Mucosa of descending colon (tissue), 3 donors: ENCODE results near the gene ZNF260. TPM values are rescaled to one million over a fixed set of nuclear protein-coding genes. Genes with fewer than 3 reads are reported as not detected.

Experiments
- ATAC-seq: fragments of 200-7000 bp; cut with Tn5 transposase; one replicate; pipeline ENCODE4 v1.9.1; 2020; ENCODE audit warnings: mild to moderate bottlenecking, moderate library complexity
- DNase-seq, 3 donors: peaks; one replicate each; pipeline ENCODE4 v3.0.0-alpha.2; 2020
- H3K36me3 ChIP-seq: fragments of 200-600 bp; one replicate; pipeline ENCODE4 v1.8.0; 2021; ENCODE audit warnings: low read depth, mild to moderate bottlenecking
- H3K4me1 ChIP-seq: fragments of 200-600 bp; one replicate; pipeline ENCODE4 v1.8.0; 2021; ENCODE audit warnings: low read depth, mild to moderate bottlenecking
- H3K4me3 ChIP-seq: fragments of 200-600 bp; one replicate; pipeline ENCODE4 v1.8.0; 2021; ENCODE audit warnings: mild to moderate bottlenecking
- H3K9me3 ChIP-seq: fragments of 200-600 bp; one replicate; pipeline ENCODE4 v1.8.0; 2021; ENCODE audit warnings: mild to moderate bottlenecking
- CTCF ChIP-seq: fragments of 200-600 bp; IDR thresholded peaks from one replicate; pipeline ENCODE4 v1.8.0; 2022; ENCODE audit warnings: antibody characterized with exemption, mild to moderate bottlenecking
- intact Hi-C, 2 donors: fragments of 100-400 bp; cut with DNase I in 1 of 2; cut with micrococcal nuclease in 1 of 2; formaldehyde crosslinking; loops; one replicate each; pipeline versions ENCODE4 v1.11.0 to v1.11.1; 2022; cut with DNase I, micrococcal nuclease
- long read RNA-seq, 2 donors: library from polyadenylated mRNA; unstranded; transcript quantifications; one replicate each; pipeline ENCODE4 v2.0.0, GENCODE V29; 2019 to 2021
- total RNA-seq, 3 donors: library from RNA; stranded (reverse); fragmentation: NEBNext Ultra II Directional in 2 of 3; extraction: Animal tissue kit (Norgen Biotek cat#: 25700) in 2 of 3; gene quantifications; one replicate each; pipeline versions ENCODE4 v1.2.1 to v1.2.4, GENCODE V29; 2021 to 2023
- donor health status: DM: no; HTN: no; CAD: no; lungs with moderate emphysema.
- donor health status: DM: no; HTN: no; CAD: no.
- donor health status: DM: no; HTN: yes; CAD: no.

The ZNF260 gene
- total RNA-seq: 10 to 100 TPM in 1 of 3 donors, 1 to 10 TPM in 2; 6.9 to 11.0 (median 9.0) TPM
- long read RNA-seq, donor 1, full-length matches to known transcripts: 4 of 7 reads
- long read RNA-seq, donor 1, partial matches to known transcripts: 0 of 7 reads
- long read RNA-seq, donor 1, other reads (novel, unspliced or antisense): 3 of 7 reads
- long read RNA-seq, donor 2, full-length matches to known transcripts: 2 of 3 reads
- long read RNA-seq, donor 2, partial matches to known transcripts: 0 of 3 reads
- long read RNA-seq, donor 2, other reads (novel, unspliced or antisense): 1 of 3 reads

GRCh38 chr19:36528194-36528920 is at the start of gene ZNF260:
TSS of gene ZNF260 (minus strand) at chr19:36528271. CDS start at chr19:36515238, 13,033 bp downstream.
- H3K4me1 ChIP-seq: peaks cover 15% of the 10 kb centered on the region
- H3K4me3 ChIP-seq: peak within 1 kb of the TSS; percentile 50
- no peaks in the 10 kb centered on the region for H3K36me3 ChIP-seq
- peak; percentile 19 for TF ChIP-seq CTCF
- peak; percentile 95 to 97 (median 97) for DNase-seq
- peak; percentile 98 for ATAC-seq
- H3K9me3 ChIP-seq: peaks cover 52% of the 10 kb centered on the region
- intact Hi-C loops: no loop called here

GRCh38 chr19:36577271-36577996 is 49.4 kb upstream of the ZNF260 start:
- DNase-seq: no peak
- TF ChIP-seq CTCF: no peak
- Histone ChIP-seq H3K4me3 (no peak overlapping the region), H3K4me1 (peaks cover 3% of the 10 kb centered on the region), H3K36me3 (peaks cover 7% of the 10 kb centered on the region), H3K9me3 (peaks cover 53% of the 10 kb centered on the region)
- no peak for ATAC-seq
- intact Hi-C loops: no loop called here

- Histone ChIP-seq H3K4me1 (peaks cover 3% of the 10 kb centered on the region), H3K9me3 (peaks cover 36% of the 10 kb centered on the region), H3K4me3 (no peak overlapping the region), H3K36me3 (peaks cover 5% of the 10 kb centered on the region)
- TF ChIP-seq CTCF: no peak
- no peak for DNase-seq
- no peak for ATAC-seq
- intact Hi-C loops: no loop called here
Observed at GRCh38 chr19:36574741-36575140, 46.7 kb upstream of the ZNF260 start.

- peak in 1 of 3 donors; percentile 16 for DNase-seq
- intact Hi-C loops: no loop called here
- no peaks in the 10 kb centered on the region for H3K36me3 ChIP-seq
- TF ChIP-seq CTCF: no peak
- H3K4me1 ChIP-seq: peaks cover 3% of the 10 kb centered on the region
- peaks cover 38% of the 10 kb centered on the region for H3K9me3 ChIP-seq
- H3K4me3 ChIP-seq: peak overlapping the region; percentile 70
- ATAC-seq: peak; percentile 8
Observed at GRCh38 chr19:36573895-36574720, 46.0 kb upstream of the ZNF260 start.
